GM23338 (cell line): ENCODE measurements around the gene ROPN1L. TPM values are rescaled to one million over a fixed set of nuclear protein-coding genes. Genes with fewer than 3 reads are reported as not detected.

Experiments used
- ATAC-seq: fragments of 200-7000 bp; cut with Tn5 transposase; 3 replicates; pipeline ENCODE4 v1.9.1; 2020
- DNase-seq: peaks from one replicate; pipeline ENCODE4 v3.0.0-alpha.2; 2015; ENCODE audit warnings: low spot score
- H2AFZ ChIP-seq: fragments of 200-600 bp; sonication (generic); 2 replicates; pipeline ENCODE4 v1.8.0; 2016; ENCODE audit warnings: antibody characterized with exemption, mild to moderate bottlenecking, moderate library complexity
- H3F3A ChIP-seq: fragments of 200-600 bp; sonication (generic); replicated peaks from 2 replicates; pipeline ENCODE4 v1.8.0; 2017; ENCODE audit warnings: antibody characterized with exemption, mixed run types, low read depth
- H3K27ac ChIP-seq: fragments of 200-600 bp; sonication (generic); 2 replicates; pipeline ENCODE4 v1.6.1; 2016; ENCODE audit warnings: low read depth
- H3K27me3 ChIP-seq: fragments of 200-600 bp; sonication (generic); 2 replicates; pipeline ENCODE4 v1.8.0; 2016; ENCODE audit warnings: mild to moderate bottlenecking, mixed run types, moderate library complexity; ENCODE audit not compliant: insufficient read depth
- H3K36me3 ChIP-seq: fragments of 200-600 bp; sonication (generic); 2 replicates; pipeline ENCODE4 v1.8.0; 2016; ENCODE audit warnings: mild to moderate bottlenecking; ENCODE audit not compliant: insufficient read depth
- H3K4me1 ChIP-seq: fragments of 200-600 bp; sonication (generic); 2 replicates; pipeline ENCODE4 v1.8.0; 2016; ENCODE audit warnings: mild to moderate bottlenecking, moderate library complexity; ENCODE audit not compliant: insufficient read depth
- H3K4me2 ChIP-seq: fragments of 200-600 bp; sonication (generic); 2 replicates; pipeline ENCODE4 v1.7.1; 2017; ENCODE audit warnings: mixed run types
- H3K4me3 ChIP-seq: fragments of 200-600 bp; sonication (generic); 2 replicates; pipeline ENCODE4 v1.6.1; 2016; ENCODE audit warnings: mixed run types
- H3K79me2 ChIP-seq: fragments of 200-600 bp; sonication (generic); replicated peaks from 2 replicates; pipeline ENCODE4 v1.8.0; 2017; ENCODE audit warnings: mild to moderate bottlenecking; ENCODE audit not compliant: insufficient read depth
- H3K9me2 ChIP-seq: fragments of 200-600 bp; sonication (generic); 2 replicates; pipeline ENCODE4 v1.8.0; 2017; ENCODE audit not compliant: insufficient read depth
- H4K20me1 ChIP-seq: fragments of 200-600 bp; sonication (generic); replicated peaks from 2 replicates; pipeline ENCODE4 v1.8.0; 2017; ENCODE audit warnings: mild to moderate bottlenecking; ENCODE audit not compliant: insufficient read depth
- H3K27ac Mint-ChIP-seq: 2 replicates; pipeline ENCODE4 v1.8.0; 2020; ENCODE audit warnings: inconsistent platforms, mild to moderate bottlenecking, moderate library complexity, mixed read lengths
- H3K27me3 Mint-ChIP-seq: 3 replicates; pipeline ENCODE4 v1.8.0; 2022; ENCODE audit warnings: low read depth, mild to moderate bottlenecking, moderate library complexity, mixed read lengths, inconsistent platforms; ENCODE audit not compliant: insufficient read depth, poor library complexity
- H3K36me3 Mint-ChIP-seq: 3 replicates; pipeline ENCODE4 v1.8.0; 2021; ENCODE audit warnings: low read depth, mild to moderate bottlenecking, inconsistent platforms, moderate library complexity, mixed read lengths
- H3K4me1 Mint-ChIP-seq: 3 replicates; pipeline ENCODE4 v1.8.0; 2020; ENCODE audit warnings: mild to moderate bottlenecking, inconsistent platforms, mixed read lengths
- H3K4me3 Mint-ChIP-seq: 3 replicates; pipeline ENCODE4 v1.8.0; 2021; ENCODE audit warnings: moderate library complexity, mild to moderate bottlenecking, inconsistent platforms, mixed read lengths
- H3K9me3 Mint-ChIP-seq: 3 replicates; pipeline ENCODE4 v1.8.0; 2020; ENCODE audit warnings: moderate library complexity, mild to moderate bottlenecking, inconsistent platforms, mixed read lengths
- ETS1 ChIP-seq: IDR thresholded peaks from 2 replicates; pipeline ENCODE4 v1.6.1; 2016; ENCODE audit warnings: antibody characterized with exemption
- EZH2 ChIP-seq: fragments of 200-600 bp; sonication (generic); IDR thresholded peaks from one replicate; pipeline ENCODE4 v1.8.0; 2017; ENCODE audit warnings: antibody characterized with exemption, mild to moderate bottlenecking, low read depth; ENCODE audit not compliant: unreplicated experiment
- EZH2phosphoT487 ChIP-seq: fragments of 200-600 bp; sonication (generic); IDR thresholded peaks from one replicate; pipeline ENCODE4 v1.8.1; 2018; ENCODE audit warnings: antibody characterized with exemption; ENCODE audit not compliant: unreplicated experiment
- POLR2AphosphoS5 ChIP-seq: IDR thresholded peaks from 2 replicates; pipeline ENCODE4 v1.6.1; 2016; ENCODE audit warnings: antibody characterized with exemption, low read depth
- REST ChIP-seq: IDR thresholded peaks from one replicate; pipeline ENCODE4 v1.6.1; 2018; ENCODE audit warnings: antibody characterized with exemption; ENCODE audit not compliant: unreplicated experiment
- ZNF114 ChIP-seq: fragments of 250-450 bp; sonication (Bioruptor Pico); IDR thresholded peaks from 2 replicates; pipeline ENCODE4 v1.5.0; 2020; ENCODE audit warnings: mild to moderate bottlenecking, moderate library complexity
- ZNF331 ChIP-seq: fragments of 250-450 bp; sonication (Bioruptor Pico); IDR thresholded peaks from 2 replicates; pipeline ENCODE4 v1.5.0; 2020; ENCODE audit warnings: low read depth, mild to moderate bottlenecking, moderate library complexity
- ZNF462 ChIP-seq: fragments of 250-450 bp; sonication (Bioruptor Pico); IDR thresholded peaks from 2 replicates; pipeline ENCODE4 v1.5.0; 2020; ENCODE audit warnings: mild to moderate bottlenecking, moderate library complexity
- polyA plus RNA-seq: library from polyadenylated mRNA; unstranded; fragments of >200 nt; fragmentation: Nextera tagmentation; extraction: Ambion mirVana; gene quantifications from 2 replicates; pipeline ENCODE4 v1.2.1, GENCODE V29; 2016
- total RNA-seq: library from RNA; depleted of rRNA; stranded (reverse); fragments of >200 nt; shearing (Covaris generic); gene quantifications from 2 replicates; pipeline ENCODE4 v1.2.3, GENCODE V29; 2014

Gene ROPN1L
- total and polyA plus RNA-seq, 2 experiments from 2014 or later, result 0.57 TPM; not detected in 1

GRCh38 chr5:10509575-10509974 lies 67.9 kb downstream of the ROPN1L start (continued):
- TF ChIP-seq ZNF462 (CRISPR knock-in tag), result no peak

- H3K36me3 Mint-ChIP-seq, result no peaks in the 10 kb centered on the region
- H3K9me3 Mint-ChIP-seq, result no peaks in the 10 kb centered on the region
- H3F3A ChIP-seq, result peaks cover 3% of the 10 kb centered on the region; the same call in 1 of the 2 replicates
- no peak overlapping the region for H3K27ac Mint-ChIP-seq
- H3K4me1 ChIP-seq, result peaks cover 7% of the 10 kb centered on the region; the same call in 1 of the 2 replicates
- peaks cover 2% of the 10 kb centered on the region for H3K27me3 Mint-ChIP-seq
- no peaks in the 10 kb centered on the region for H3K27me3 ChIP-seq
- no peak overlapping the region for H3K4me3 ChIP-seq
- H3K4me2 ChIP-seq, result no peak overlapping the region
- H3K4me1 Mint-ChIP-seq, result peaks cover 14% of the 10 kb centered on the region
- H2AFZ ChIP-seq, result no peak overlapping the region
- H3K9me2 ChIP-seq, result no peaks in the 10 kb centered on the region
- H3K27ac ChIP-seq, result no peak overlapping the region
- H3K4me3 Mint-ChIP-seq, result no peak overlapping the region
- no peaks in the 10 kb centered on the region for H4K20me1 ChIP-seq
- no peaks in the 10 kb centered on the region for H3K36me3 ChIP-seq
- no peak for DNase-seq
- no peak for ATAC-seq
- H3K79me2 ChIP-seq, result no peaks in the 10 kb centered on the region
- TF ChIP-seq EZH2phosphoT487, result no peak
- TF ChIP-seq ZNF114, result no peak
- TF ChIP-seq REST, result no peak
- TF ChIP-seq ZNF331 (CRISPR knock-in tag), result no peak
- no peak for TF ChIP-seq ETS1
- TF ChIP-seq EZH2, result no peak
- TF ChIP-seq POLR2AphosphoS5, result no peak
These were observed 70.3 kb downstream of the ROPN1L start for GRCh38 chr5:10511741-10512640.
